T1000 (cell line): ENCODE measurements around the gene YJEFN3.

Experiments used
- DNase-seq: peaks from one replicate; lab custom pipeline; 2025; ENCODE audit warnings: mixed read lengths; lab: John Stamatoyannopoulos, UW

Gene YJEFN3, protein sequence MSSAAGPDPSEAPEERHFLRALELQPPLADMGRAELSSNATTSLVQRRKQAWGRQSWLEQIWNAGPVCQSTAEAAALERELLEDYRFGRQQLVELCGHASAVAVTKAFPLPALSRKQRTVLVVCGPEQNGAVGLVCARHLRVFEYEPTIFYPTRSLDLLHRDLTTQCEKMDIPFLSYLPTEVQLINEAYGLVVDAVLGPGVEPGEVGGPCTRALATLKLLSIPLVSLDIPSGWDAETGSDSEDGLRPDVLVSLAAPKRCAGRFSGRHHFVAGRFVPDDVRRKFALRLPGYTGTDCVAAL

DNA sequence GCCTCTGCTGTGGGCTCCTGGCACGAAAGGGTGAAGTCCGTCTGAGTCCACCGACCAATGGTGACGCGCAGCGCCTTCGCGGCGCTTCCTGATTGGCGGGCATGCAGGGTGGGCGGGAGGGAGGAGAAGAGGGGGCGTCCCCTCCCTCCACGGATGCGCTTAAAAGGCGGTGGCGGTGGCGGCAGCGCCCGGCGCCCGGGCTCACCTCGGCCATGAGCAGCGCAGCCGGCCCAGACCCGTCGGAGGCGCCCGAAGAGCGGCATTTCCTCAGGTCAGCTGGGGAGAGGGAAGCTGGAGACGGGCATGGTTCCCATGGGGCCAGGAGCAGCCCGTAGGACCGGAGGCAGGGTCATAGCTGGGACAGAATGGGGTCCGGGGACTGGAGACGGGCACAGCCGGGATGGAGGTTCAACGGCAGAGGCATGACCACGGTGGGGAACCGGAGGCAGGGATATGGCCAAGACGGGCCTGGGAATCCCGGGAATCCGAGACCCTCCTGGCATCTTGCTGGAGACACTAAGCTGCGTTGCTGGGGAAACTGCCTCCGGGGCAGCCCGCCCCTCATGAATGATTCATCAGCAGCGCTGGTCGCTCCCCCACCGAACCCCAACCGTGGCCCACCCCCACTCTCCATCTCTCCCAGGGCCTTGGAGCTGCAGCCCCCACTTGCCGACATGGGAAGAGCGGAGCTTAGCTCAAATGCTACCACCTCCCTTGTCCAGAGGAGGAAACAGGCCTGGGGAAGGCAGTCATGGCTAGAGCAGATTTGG, at the start of gene YJEFN3:
Gene YJEFN3, plus strand, starts transcription at position 191 of the 770 bp plus-strand sequence. Its CDS starts 22 bp downstream, at position 213.
- DNase-seq: no peak

DNA sequence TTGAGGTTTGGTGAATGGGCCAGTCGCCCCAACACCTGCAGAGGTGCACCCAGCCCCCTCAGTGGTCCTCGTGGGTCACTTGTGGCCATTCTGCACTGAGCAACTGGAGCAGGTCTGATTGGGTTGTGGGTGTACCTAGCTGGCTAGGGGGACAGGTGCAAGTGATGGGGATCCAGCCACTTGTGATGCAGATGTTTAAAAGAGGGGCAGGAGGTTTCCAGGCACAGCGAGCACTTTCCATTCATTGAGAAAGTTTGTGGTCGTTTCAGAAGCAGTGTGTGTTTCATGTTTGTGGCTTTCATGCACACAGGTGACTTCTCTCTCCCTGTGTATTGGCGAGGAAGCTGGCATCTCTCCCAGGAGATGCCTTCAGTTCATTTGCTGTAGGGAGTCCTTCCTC, 48.0 kb upstream of the YJEFN3 start:
- DNase-seq: no peak

DNA sequence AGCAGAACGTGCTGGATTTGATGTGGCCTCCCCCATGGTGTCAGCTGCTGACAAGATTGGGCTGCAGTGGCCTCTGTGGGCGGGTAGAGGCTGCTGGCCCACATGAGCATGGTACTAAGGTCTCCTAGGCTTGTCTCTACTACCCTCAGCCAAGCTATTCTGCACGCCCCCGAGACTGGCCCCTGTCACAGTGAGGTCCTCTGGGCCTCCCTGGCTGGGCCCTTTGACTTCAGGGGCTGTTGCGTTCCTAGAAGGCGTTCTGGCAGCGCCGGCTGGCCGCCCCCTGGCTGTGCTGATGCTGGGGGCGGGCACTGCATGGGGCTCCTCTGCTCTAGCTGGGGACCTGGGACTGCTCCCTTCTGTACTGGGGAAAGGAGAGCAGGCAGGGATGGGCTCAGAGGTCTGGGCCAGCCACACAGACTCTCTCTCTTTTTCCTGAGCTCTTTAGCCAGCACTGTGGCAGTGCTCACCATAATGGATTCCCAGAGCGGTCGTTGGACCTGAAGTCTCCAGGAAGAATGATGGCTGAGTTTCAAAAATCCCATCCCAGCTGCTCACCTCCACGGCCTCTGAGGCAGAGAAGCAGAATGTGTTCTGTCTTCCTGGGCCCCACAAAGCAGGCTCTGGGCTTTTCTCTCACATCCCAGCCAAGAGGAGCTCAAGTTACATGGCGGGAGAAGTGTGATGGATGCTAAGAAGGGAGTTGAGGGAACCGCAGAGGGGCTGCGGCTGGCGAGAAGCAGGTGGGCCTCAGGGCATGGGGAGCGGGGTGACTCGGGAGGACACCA, 45.7 kb upstream of the YJEFN3 start:
- no peak for DNase-seq

DNA sequence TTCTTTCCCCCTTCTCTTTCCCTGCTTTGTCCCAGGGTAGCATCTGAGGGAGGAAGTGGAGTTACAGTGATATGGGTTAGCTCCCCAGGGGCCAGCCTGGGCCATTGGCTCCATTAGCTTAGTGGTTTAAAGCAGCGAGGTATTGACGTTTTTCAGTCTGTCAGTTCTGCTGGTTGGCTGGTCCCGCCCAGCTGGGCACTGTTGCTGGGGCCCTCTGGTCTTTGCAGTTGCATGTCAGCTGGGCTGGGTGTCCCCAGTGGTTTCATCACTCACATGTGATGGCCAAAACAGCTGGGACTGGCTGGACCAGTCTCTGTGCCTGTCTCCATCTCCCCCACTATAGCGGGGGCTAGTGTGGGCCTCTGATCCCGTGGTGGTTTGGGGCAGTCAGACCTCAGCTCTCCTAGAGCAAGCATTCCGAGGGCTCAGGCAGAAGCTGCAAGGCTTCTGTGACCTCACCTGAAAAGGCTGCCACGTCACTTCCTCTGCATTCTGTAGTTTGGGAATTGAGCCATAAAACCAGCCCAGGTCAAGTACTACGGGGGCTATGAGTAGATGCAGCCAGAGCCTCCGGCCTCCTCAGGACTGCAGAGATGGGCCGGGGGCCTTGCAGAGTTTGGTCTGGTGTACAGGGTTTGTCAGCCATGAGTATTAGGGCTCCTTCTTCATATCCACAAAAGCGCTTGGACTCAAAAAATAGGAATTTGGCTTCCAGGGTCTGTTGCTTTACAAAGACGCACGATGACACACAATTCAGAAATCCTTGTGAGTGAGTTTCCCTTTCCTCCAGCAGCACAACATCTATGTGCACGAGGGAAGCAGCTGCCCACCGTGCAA, 43.3 kb upstream of the YJEFN3 start:
- DNase-seq: no peak

DNA sequence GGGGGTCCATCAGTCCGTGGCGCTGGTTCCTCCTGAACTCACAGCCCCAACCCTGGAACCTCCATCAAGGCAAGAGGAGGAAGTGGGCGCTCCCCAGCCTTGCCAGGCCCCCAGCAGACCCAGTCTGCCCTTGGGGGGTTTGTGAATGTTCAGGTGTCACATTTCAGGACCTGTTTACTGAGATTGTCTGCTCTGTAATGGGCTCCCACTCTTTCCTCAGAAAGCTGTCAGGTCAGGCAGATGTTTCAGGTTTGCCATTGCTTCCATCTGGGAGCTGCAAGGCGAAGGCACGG, 42.8 kb upstream of the YJEFN3 start:
- no peak for DNase-seq

DNA sequence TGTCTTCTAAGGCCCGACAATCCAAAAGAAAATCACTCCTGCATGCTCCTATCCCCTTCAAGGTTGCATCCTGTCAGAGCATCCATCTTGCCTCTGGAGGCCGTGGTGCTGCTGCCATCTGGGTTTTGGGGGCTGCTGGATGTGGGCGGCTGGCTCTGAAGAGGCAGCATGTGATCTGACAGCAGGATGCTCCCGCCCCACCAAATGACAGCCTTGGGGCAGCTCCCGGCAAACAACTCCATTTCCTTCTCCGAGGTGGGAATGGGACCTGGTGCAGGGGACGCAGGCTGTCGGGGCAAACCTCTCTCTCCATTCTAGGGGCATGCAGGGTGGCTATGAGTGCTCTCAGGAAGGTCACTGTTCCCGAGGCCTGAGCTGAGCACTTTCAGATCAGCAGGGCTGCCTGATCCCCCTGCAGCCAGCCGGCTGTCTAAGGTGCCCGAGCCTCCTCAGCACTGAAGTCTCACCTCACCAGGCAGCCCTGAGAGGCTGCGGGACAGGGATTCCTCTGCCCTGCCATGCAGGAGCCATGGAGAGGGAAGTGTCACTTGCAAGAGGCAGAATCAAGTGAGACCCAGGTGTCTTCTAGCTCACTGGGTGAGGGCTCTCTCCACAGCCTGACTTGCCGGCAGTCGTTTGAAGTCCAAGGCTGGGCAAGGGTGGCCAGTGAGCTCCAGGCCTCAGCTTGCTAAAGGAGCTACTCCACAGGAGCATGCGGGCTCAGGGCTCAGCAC, 42.2 kb upstream of the YJEFN3 start:
- DNase-seq: no peak

DNA sequence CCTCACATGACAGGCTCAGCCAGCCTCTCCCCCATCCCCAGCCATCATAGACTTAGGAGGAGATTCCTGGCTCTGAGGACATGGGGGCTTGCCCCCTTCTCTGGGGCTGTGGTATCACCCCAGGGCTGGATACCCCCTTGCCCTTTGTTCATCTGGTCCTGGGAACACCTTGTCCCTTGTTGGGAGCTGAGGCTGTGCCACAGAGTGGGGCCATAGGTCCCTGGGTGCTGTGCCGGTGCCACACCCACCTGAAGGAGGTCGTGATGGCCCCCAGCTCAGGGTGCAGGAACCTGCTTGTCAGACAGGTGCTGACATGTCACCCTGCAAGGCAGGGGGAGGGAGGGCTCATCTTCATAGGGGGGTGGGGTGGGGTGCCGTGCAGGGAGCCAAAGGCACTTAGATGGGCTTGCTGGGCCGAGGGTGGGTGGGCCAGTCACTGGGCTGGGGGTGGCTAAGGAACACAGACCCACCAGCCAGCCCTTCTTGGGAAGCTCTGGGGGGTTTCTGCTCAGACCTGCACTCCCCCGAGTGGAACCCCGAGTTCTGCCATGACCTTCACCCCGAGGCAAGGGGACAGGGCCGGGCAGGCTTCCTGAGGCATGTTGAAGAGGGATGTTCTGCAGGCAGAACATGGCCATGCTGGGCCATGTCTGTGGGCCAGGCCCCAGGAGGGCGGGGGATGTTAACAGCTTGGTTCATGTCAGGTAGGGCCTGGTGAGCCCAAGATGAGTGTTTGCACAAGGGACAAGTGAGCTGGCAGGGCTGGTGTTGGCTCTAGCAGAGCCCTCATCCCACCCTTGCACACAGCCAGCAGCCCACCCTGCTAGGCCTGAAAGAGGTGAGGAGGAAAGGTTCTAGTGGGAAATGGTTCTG, 41.4 kb upstream of the YJEFN3 start:
- DNase-seq: no peak

DNA sequence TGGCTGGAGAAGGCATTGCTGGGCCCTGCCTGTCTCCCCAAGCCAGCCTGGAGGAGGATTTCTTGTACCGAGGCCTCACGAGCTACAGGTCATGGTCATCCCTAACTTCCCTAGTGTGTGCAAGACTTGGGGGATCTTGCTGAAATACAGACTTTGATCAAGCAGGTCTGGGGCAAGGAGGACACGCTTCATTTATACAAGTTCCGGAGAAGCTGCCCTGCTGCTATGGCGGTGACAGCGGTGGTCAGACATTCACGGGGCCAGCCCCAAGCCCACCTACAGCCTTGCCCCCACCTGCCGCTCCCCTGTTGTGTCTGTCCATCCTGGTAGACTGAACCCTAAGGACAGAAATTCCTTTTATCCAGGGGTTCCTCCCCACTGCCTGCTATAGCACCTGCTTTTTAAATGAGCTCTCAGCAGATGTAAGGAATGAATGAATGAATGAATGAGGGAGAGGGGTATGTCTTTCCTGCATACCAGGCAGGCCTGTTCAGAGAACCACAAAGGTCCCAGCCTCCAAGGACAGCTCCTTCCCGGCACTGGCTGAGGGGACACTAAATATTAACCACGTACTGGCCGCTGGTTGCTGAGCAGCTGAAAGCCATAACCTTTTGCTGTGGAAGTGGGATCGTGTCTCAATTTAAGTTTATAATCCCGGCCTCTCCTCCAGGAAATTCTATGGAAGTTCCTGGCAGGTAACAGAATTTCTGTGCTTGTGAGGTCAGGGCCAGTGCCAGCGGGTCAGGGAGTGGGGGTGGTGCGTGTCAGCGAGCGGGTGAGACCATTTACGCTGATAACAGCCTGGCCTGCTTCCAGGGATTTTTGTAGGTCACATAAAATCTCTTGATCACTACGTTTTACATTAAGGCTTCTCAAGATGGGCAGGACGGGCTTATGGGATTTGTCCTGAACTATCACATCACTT, 40.5 kb upstream of the YJEFN3 start:
- no peak for DNase-seq

DNA sequence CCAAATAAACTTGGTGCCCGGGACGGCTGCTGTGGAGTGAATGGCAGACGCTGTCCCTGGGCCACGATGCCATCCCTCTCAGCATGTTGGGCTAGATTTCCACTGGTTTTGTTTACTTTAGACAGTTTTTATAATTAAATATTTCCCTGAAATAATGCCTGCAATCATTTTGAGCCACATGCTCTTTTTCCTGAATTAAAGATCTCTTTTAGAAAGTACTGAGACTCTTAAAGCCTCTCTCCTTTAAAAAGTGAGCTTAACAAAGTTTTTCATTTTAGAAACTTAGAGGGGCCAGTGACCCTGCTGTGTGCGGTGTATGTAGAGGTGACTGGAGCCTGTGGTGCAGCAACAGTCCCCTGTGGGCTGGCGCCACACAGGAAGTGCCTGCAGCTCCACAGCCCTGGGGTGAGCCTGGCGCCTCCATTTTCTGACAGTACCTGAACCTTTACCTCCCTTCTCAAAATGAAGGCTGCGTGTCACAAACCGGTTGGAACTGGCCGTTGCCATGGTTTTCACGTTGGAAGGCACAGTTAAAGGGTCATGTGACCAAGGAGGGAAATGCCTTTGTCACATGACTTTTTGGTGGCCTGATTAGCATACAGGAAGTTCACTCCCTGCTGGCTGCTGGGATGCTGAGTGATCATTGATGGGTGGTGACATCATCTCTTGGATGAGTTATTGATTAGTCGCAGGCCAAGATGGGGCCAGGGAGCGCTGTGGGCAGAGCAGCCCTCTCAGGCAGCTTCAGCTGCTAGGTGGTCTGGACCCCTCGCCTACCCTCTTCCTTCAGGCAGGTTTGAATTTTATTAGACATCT, 39.6 kb upstream of the YJEFN3 start:
- peak; percentile 82 for DNase-seq

DNA sequence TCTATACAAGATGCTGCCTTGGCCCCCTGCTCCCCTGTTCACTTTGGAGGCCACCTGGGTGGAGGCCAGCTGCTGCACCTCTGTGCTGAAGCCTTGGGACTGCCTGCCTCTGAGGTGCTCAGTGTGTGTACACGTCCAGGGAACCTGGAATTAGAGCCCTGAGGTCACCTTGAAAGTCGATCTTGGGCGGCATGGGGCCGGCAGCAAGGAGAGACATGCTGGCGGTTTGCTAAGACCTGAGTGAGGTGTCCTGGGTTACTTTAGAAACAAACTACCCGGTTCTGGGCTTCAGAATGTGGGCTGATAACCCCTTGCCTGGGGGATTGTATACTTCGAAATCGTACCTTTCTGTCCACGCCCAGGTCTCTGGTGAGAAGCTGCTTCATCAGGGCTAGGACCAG, 38.9 kb upstream of the YJEFN3 start:
- no peak for DNase-seq

DNA sequence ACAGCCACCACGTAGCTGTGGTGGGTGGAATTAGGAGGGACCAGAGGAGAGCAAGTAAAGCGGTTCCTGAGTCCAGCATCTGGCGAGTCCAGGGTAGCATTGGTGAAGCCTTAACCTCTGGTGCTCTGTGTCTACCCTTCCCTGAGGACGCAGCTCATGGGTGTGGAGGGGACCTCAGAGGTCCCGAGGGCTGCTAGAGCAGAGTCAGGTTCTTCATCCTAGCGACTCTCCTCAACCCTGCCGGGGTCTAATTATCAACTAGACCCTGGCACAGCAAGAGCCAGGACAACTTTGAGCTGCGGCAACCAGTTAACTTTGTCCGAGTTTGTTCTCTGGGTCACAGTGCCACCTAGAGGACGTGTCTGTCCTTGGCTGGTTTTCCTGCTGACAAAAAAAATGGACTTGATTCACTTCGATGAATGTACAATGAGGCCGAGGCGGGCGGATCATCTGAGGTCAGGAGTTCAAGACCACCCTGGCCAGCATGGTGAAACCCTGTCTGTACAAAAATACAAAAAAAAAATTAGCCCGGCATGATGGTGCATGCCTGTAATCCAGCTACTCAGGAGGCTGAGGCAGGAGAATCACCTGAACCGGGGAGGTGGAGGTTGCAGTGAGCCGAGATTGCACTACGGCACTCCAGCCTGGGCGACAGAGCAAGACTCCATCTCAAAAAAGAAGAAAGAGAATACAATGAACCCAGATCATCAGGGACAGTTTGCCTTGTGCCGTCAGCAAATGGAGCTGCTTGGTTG, 38.3 kb upstream of the YJEFN3 start:
- DNase-seq: peak; percentile 54

DNA sequence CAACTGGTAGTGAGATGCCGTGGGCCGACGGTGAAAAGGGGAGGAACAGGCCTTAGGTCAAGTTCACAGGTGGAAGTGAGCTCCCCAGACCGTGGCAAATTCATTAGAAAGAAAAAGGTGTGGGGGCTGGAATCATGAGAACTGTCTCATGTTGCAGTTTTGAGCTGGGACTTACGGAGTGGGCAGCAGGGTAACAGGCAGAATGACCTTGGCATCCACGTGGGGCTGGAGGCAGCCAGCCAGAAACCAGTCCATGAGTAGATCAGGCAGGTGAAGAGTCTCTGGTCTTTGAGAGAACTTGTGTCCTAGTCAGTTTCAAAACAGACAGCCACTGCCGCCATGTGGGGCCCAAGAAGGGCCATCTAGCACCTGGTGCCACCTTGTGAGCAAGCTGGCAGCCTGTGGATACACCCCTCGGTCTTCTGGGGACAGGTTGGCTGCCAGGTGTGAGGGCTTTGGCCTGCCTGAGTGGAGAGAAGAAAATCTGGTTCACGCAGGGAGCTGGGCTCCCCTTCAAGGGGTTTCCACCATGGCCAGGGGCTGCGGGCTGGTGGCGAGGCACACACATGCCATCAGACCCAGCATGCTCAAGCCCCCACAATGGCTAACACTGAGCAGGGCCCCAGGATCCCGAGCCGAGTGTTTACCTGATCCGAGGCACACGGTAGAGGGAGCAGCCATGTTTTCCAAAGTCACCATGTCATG, 37.2 kb upstream of the YJEFN3 start:
- no peak for DNase-seq

DNA sequence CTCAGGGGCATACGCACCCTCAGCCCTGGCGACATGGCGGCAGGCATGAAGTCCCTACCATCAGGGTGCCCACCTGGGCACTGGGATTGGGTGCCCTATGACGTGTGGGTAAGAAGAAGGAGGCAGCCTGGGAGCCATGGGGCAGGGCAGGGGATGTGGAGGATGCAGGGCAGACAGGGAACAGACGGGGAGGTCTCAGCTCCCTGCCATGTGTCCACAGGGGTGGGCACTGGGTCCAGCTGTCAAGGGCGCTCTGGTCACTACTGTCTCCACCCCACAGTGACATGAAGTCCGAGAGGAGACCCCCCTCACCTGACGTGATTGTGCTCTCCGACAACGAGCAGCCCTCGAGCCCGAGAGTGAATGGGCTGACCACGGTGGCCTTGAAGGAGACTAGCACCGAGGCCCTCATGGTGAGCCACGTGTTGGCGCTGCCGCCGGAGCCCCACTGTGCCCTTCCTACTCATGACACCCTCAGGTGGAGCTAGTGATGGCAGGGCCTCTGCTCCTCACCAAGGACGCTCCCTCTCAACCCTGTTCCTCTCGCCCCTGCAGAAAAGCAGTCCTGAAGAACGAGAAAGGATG, 36.6 kb upstream of the YJEFN3 start:
- no peak for DNase-seq

DNA sequence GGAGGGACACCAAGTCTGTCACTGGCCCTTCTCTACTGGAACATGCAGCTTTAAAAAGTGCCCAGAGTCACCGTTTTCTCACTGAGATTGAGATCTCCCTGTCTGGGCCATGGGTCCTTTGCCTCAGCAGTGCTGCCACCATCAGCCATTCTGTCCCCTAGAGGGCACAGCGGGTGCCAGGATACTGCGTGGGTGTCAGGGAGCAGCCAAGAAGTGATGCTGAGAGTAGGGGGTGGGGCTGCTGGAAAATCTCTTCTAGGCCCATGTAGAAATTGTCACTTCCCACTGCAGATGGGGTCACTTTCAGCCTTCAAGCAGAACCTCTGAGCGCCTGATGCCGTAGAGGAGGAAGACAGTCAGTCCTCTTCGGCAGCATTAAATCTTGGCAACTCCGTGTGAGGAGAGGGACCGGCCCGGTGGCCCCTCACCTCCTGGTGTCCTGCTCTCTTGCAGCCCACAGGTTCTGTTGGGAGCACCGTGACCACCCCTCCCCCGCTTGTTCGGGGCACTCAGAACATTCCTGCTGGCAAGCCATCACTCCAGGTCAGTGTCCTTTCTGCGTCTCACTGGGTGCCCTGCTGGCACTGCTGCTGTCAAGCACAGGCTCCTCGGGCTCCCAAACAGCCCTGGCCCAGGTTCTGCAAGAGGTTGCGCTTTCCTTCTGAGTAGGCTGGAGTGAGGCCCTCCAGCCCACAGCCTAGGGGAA, 34.7 kb upstream of the YJEFN3 start:
- no peak for DNase-seq

DNA sequence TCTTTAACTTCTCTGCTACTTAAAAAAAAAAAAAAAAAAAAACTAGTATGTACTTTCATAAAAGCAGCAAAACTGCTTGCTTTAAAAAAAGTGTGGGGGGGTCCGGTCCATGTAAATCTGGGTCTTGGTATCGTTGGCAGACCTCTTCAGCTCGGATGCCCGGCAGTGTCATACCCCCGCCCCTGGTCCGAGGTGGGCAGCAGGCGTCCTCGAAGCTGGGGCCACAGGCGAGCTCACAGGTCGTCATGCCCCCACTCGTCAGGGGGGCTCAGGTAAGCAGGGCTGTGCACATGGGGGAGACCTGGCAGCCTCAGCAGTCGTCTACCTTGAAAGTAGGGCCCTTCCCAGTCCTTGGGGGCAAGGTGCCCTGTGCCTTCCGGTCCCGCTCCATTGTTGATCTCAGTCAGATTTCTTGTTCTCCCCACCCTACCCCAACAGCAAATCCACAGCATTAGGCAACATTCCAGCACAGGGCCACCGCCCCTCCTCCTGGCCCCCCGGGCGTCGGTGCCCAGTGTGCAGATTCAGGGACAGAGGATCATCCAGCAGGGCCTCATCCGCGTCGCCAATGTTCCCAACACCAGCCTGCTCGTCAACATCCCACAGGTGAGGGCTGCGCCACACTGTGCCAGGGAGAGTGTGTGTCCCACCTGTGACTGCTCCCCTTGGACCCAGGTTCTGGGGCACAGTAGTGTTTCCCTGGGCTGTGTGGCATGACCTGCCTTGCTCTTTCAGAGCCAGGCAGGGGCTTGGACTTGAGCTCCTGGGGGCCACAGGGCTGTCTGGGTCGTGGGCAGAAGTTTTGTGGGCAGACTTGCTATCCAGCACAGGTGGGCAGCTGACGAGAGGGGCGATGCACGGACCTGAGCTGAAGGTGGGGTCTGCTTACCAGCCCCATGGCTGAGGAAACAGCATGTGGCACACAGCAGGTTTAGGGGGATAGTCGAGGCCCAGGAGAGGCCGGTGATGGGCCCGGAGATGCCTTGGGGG, 32.8 kb upstream of the YJEFN3 start:
- no peak for DNase-seq
